GM12878 (cell line): ENCODE results near the gene MED25. TPM values are rescaled to one million over a fixed set of nuclear protein-coding genes. Genes with fewer than 3 reads are reported as not detected.

ENCODE experiments used
- ATAC-seq: fragments of 200-7000 bp; cut with Tn5 transposase; 3 replicates; pipeline ENCODE4 v1.9.1; 2020; ENCODE audit warnings: mild to moderate bottlenecking, moderate library complexity
- BruUV-seq: library from RNA; stranded (reverse); fragments of 400-500 nt; replicated peaks from 2 replicates; lab custom pipeline; 2021; lab: Mats Ljungman, UMichigan
- CTCF ChIA-PET: fragments of 300-600 bp; sonication (Branson Sonifier 250); formaldehyde crosslinking; extraction: SDS; loops from one replicate; lab custom pipeline; 2021; ENCODE audit warnings: inconsistent platforms; lab: Yijun Ruan, JAX
- POLR2A ChIA-PET: fragments of 350-600 bp; formaldehyde crosslinking; extraction: SDS; loops from one replicate; lab custom pipeline; 2021; ENCODE audit warnings: inconsistent platforms; lab: Charles Lee
- RAD21 ChIA-PET: fragments of 300-600 bp; sonication (Branson Sonifier 250); formaldehyde crosslinking; loops from one replicate; lab custom pipeline; 2023; ENCODE audit warnings: antibody characterized with exemption; ENCODE audit not compliant: unreplicated experiment; lab: Charles Lee
- SMC1A ChIA-PET: fragments of 300-600 bp; sonication (Branson Sonifier 250); formaldehyde crosslinking; loops from one replicate; lab custom pipeline; 2023; ENCODE audit not compliant: unreplicated experiment, uncharacterized antibody; lab: Charles Lee
- DNase-seq: peaks from one replicate; pipeline ENCODE4 v3.0.0-alpha.2; 2011; ENCODE audit warnings: low read depth, low spot score
- FAIRE-seq: peaks from 3 replicates; lab custom pipeline; 2011; peaks lifted over from hg19 to GRCh38; lab: Jason Lieb, UNC
- H2AFZ ChIP-seq: 2 replicates; pipeline ENCODE4 v1.6.0; 2011; ENCODE audit warnings: low read depth, low read length, control low read depth; ENCODE audit not compliant: control insufficient read depth
- H3K27ac ChIP-seq: 2 replicates; pipeline ENCODE4 v1.5.1; 2011; ENCODE audit warnings: control low read depth; ENCODE audit not compliant: control insufficient read depth, insufficient read depth
- H3K27me3 ChIP-seq, 2 experiments: replicated peaks in 1 of 2; 2 replicates each; pipeline versions ENCODE4 v1.6.0 to v1.6.1; 2011; ENCODE audit warnings: low read length in 1 of 2; ENCODE audit not compliant: control insufficient read depth in 2 of 2, insufficient read depth in 2 of 2
- H3K36me3 ChIP-seq, 2 experiments: 2 replicates each; pipeline ENCODE4 v1.5.1; 2011; ENCODE audit warnings: low read length in 1 of 2; ENCODE audit not compliant: control insufficient read depth in 2 of 2, insufficient read depth in 2 of 2
- H3K4me1 ChIP-seq: 2 replicates; pipeline ENCODE4 v1.6.1; 2011; ENCODE audit warnings: mild to moderate bottlenecking, low read length, moderate library complexity, mixed read lengths; ENCODE audit not compliant: control insufficient read depth, insufficient read depth
- H3K4me2 ChIP-seq: 2 replicates; pipeline ENCODE4 v1.6.0; 2011; ENCODE audit warnings: control low read depth; ENCODE audit not compliant: control insufficient read depth, insufficient read depth
- H3K4me3 ChIP-seq: fragments of 200-600 bp; sonication (generic); 2 replicates; pipeline ENCODE4 v1.5.1; 2016
- H3K79me2 ChIP-seq: 2 replicates; pipeline ENCODE4 v1.6.0; 2011; ENCODE audit warnings: low read length; ENCODE audit not compliant: control insufficient read depth, insufficient read depth
- H3K9ac ChIP-seq: 2 replicates; pipeline ENCODE4 v1.8.0; 2011; ENCODE audit warnings: low read length, control low read depth, mixed read lengths; ENCODE audit not compliant: control insufficient read depth, insufficient read depth
- H3K9me3 ChIP-seq: replicated peaks from 3 replicates; pipeline ENCODE4 v1.5.1; 2011; ENCODE audit warnings: mild to moderate bottlenecking, low read length; ENCODE audit not compliant: control insufficient read depth, insufficient read depth
- H4K20me1 ChIP-seq: 2 replicates; pipeline ENCODE4 v1.6.0; 2011; ENCODE audit not compliant: control insufficient read depth, insufficient read depth
- EGR1 ChIP-seq, 2 experiments: IDR thresholded peaks; 1 replicate in 1 of 2; 2 replicates in 1 of 2; pipeline ENCODE4 v1.6.1; 2011 to 2012; ENCODE audit warnings: low read depth in 2 of 2, low read length in 2 of 2, borderline replicate concordance in 1 of 2, mild to moderate bottlenecking in 1 of 2, moderate library complexity in 1 of 2
- ELK1 ChIP-seq: IDR thresholded peaks from 2 replicates; pipeline ENCODE4 v1.6.1; 2012; ENCODE audit warnings: low read depth, low read length, improper control_type of control experiment
- HDAC6 ChIP-seq: fragments of 200-600 bp; sonication (generic); IDR thresholded peaks from one replicate; pipeline ENCODE4 v1.8.0; 2017; ENCODE audit warnings: antibody characterized with exemption; ENCODE audit not compliant: unreplicated experiment
- JUNB ChIP-seq: IDR thresholded peaks from 2 replicates; pipeline ENCODE4 v1.6.1; 2016; ENCODE audit warnings: antibody characterized with exemption, mild to moderate bottlenecking
- MTA2 ChIP-seq: fragments of 450-650 bp; IDR thresholded peaks from 2 replicates; pipeline ENCODE4 v1.6.1; 2016; ENCODE audit warnings: low read depth, mild to moderate bottlenecking, moderate library complexity
- RELB ChIP-seq: fragments of 450-650 bp; IDR thresholded peaks from 2 replicates; pipeline ENCODE4 v1.6.1; 2017; ENCODE audit warnings: low read depth, mild to moderate bottlenecking, moderate library complexity
- USF2 ChIP-seq: IDR thresholded peaks from 2 replicates; pipeline ENCODE4 v1.6.1; 2011; ENCODE audit warnings: low read depth, low read length, improper control_type of control experiment, borderline replicate concordance
- ZBTB11 ChIP-seq: fragments of 450-650 bp; formaldehyde crosslinking; IDR thresholded peaks from 2 replicates; pipeline ENCODE4 v1.5.0; 2022; ENCODE audit warnings: mild to moderate bottlenecking, missing genetic modification characterization
- ZZZ3 ChIP-seq: IDR thresholded peaks from 2 replicates; pipeline ENCODE4 v1.6.1; 2011; ENCODE audit warnings: low read depth; ENCODE audit not compliant: control insufficient read depth, insufficient read length
- WGBS: methylation state at CpG from one replicate; pipeline ENCODE4 v1.1.6; 2016; ENCODE audit warnings: low lambda C conversion rate; ENCODE audit not compliant: insufficient replicate concordance, insufficient coverage; ENCODE audit errors: missing lambda C conversion rate; 5-methylcytosine and 5-hydroxymethylcytosine counted together
- in situ Hi-C: fragments of 300-500 bp; cut with MboI; formaldehyde crosslinking; loops from 9 replicates; pipeline ENCODE4 v1.14.3; 2018; ENCODE audit warnings: mixed read lengths
- intact Hi-C: fragments of 100-400 bp; cut with micrococcal nuclease; formaldehyde crosslinking; loops from one replicate; pipeline ENCODE4 v1.14.2; 2022; ENCODE audit not compliant: unreplicated experiment
- polyA plus RNA-seq, 11 experiments: library from polyadenylated mRNA; depleted of rRNA in 4 of 11; unstranded in 6 of 11; stranded (reverse) in 5 of 11; fragments of >200 nt; fragmentation: Nextera tagmentation in 4 of 11; fragmentation: Illumina TruSeq in 1 of 11; extraction: Ambion mirVana in 4 of 11; extraction: Trizol in 1 of 11; gene quantifications; 1 replicate in 1 of 11; 2 replicates in 10 of 11; pipeline versions ENCODE4 v1.2.1 to v1.2.3, GENCODE V29; 2011 to 2016; ENCODE audit warnings: inconsistent platforms in 2 of 11, missing spikeins in 2 of 11, low read depth in 1 of 11
- total RNA-seq, 4 experiments: library from RNA; depleted of rRNA in 3 of 4; stranded (reverse); fragments of >200 nt in 3 of 4; fragmentation: Illumina TruSeq in 1 of 4; extraction: Trizol in 1 of 4; gene quantifications; 2 replicates each; pipeline versions ENCODE4 v1.2.1 to v1.2.3, GENCODE V29; 2013 to 2021

The MED25 gene
- total and polyA plus RNA-seq, 10 of the 15 experiments (the other 5 are each of a cell fraction or from before 2014, with no cell fraction given), result 3.5 to 53.9 (median 17.1) TPM

GRCh38 chr19:49786376-49786820 is 31.7 kb upstream of the MED25 start:
- Histone ChIP-seq H3K79me2 (no peaks in the 10 kb centered on the region), H2AFZ (no peak overlapping the region), H3K27ac (no peak overlapping the region), H3K4me3 (no peak overlapping the region)
- CTCF ChIA-PET, result interaction anchor here (0.6 kb wide), 1 partner anchor 147 kb away, joined by 4 read pairs; the partner anchor contains the start of gene RRAS
- no peak for FAIRE-seq
- TF ChIP-seq ZBTB11 (CRISPR knock-in tag) (no peak), ELK1 (no peak), JUNB (no peak), EGR1 (IDR thresholded peaks at IDR 0.05; ENCODE audit: borderline replicate concordance in 1 of 2, low read depth in 2 of 2, low read length in 2 of 2) (no peak), USF2 (no peak), HDAC6 (no peak), RELB (no peak), MTA2 (no peak), ZZZ3 (no peak)
- TF ChIP-seq, all 136 proteins: peak for 0
- ATAC-seq, result no peak
- no peaks in the 10 kb centered on the region for H4K20me1 ChIP-seq
- H3K36me3 ChIP-seq, result peaks cover 5 to 12% of the 10 kb centered on the region in 2 experiments; a peak in 3 of 4 replicates
- ChIA-PET POLR2A (no interaction called here), RAD21 (interaction anchor here (0.6 kb wide), 1 partner anchor 248 kb away, joined by 3 read pairs; no protein-coding TSS in a partner anchor), SMC1A (no interaction called here)
- no peaks in the 10 kb centered on the region for H3K4me1 ChIP-seq
- intact Hi-C loops (no loop called here), in situ Hi-C loops (no loop called here)
- H3K9me3 ChIP-seq, result no peaks in the 10 kb centered on the region; the same call in 2 of the 3 replicates
- H3K9ac ChIP-seq, result no peak overlapping the region
- no peaks in the 10 kb centered on the region for H3K27me3 ChIP-seq
- BruUV-seq, result no TSS peak
- no peak for DNase-seq
- 72% methylated on average over 9 of the region's 9 CpGs for WGBS
- no peak overlapping the region for H3K4me2 ChIP-seq
